Panc1 (cell line): ENCODE results near the gene PHYH. TPM values are rescaled to one million over a fixed set of nuclear protein-coding genes. Genes with fewer than 3 reads are reported as not detected.

Source experiments
- ATAC-seq: fragments of 200-7000 bp; cut with Tn5 transposase; 2 replicates; pipeline ENCODE4 v1.9.1; 2020; ENCODE audit warnings: mild to moderate bottlenecking, moderate library complexity
- BruUV-seq: library from RNA; stranded (reverse); fragments of 400-500 nt; replicated peaks from 2 replicates; lab custom pipeline; 2021; lab: Mats Ljungman, UMichigan
- CTCF ChIA-PET: fragments of 300-600 bp; sonication (Branson Sonifier 250); formaldehyde crosslinking; loops from one replicate; lab custom pipeline; 2022; ENCODE audit warnings: antibody characterized with exemption; lab: Charles Lee
- POLR2A ChIA-PET: fragments of 300-600 bp; sonication (Branson Sonifier 250); formaldehyde crosslinking; loops from one replicate; lab custom pipeline; 2022; ENCODE audit warnings: antibody characterized with exemption; lab: Charles Lee
- DNase-seq: peaks from one replicate; pipeline ENCODE4 v3.0.0-alpha.2; 2010; ENCODE audit warnings: low read depth, low spot score
- H3K27ac ChIP-seq: 2 replicates; pipeline ENCODE4 v1.5.1; 2011; ENCODE audit warnings: mild to moderate bottlenecking, low read length, inconsistent platforms
- H3K27me3 ChIP-seq: fragments of 200-500 bp; sonication (Bioruptor generic); 2 replicates; pipeline ENCODE4 v1.6.0; 2014; ENCODE audit warnings: low read length, inconsistent platforms; ENCODE audit not compliant: control insufficient read depth, insufficient read depth
- H3K36me3 ChIP-seq: fragments of 200-500 bp; sonication (Bioruptor generic); 2 replicates; pipeline ENCODE4 v1.5.1; 2014; ENCODE audit warnings: inconsistent platforms, mild to moderate bottlenecking, low read length, moderate library complexity; ENCODE audit not compliant: control insufficient read depth, insufficient read depth
- H3K4me1 ChIP-seq: 2 replicates; pipeline ENCODE4 v1.5.1; 2011; ENCODE audit warnings: inconsistent platforms, mild to moderate bottlenecking, low read length, moderate library complexity; ENCODE audit not compliant: control insufficient read depth, insufficient read depth
- H3K4me3 ChIP-seq, 2 experiments: 2 replicates each; pipeline ENCODE4 v1.5.1; 2011 to 2012; ENCODE audit warnings: low read depth in 2 of 2, low read length in 2 of 2, mild to moderate bottlenecking in 2 of 2, inconsistent platforms in 1 of 2, moderate library complexity in 1 of 2
- H3K9me3 ChIP-seq: fragments of 200-500 bp; sonication (Bioruptor generic); 2 replicates; pipeline ENCODE4 v1.5.1; 2014; ENCODE audit warnings: low read depth, mild to moderate bottlenecking, inconsistent platforms, low read length, moderate library complexity; ENCODE audit not compliant: control insufficient read depth, insufficient read depth
- POLR2AphosphoS5 ChIP-seq: IDR thresholded peaks from 2 replicates; pipeline ENCODE4 v1.6.1; 2012; ENCODE audit warnings: mild to moderate bottlenecking, low read depth, low read length, moderate library complexity
- SIN3A ChIP-seq: IDR thresholded peaks from 2 replicates; pipeline ENCODE4 v1.6.1; 2012; ENCODE audit warnings: low read depth, mild to moderate bottlenecking, low read length, moderate library complexity, borderline replicate concordance; ENCODE audit not compliant: insufficient read depth
- TCF7L2 ChIP-seq: IDR thresholded peaks from 2 replicates; pipeline ENCODE4 v1.6.1; 2011; ENCODE audit warnings: mild to moderate bottlenecking, low read depth, low read length, inconsistent platforms
- in situ Hi-C: cut with HindIII; loops from 2 replicates; pipeline ENCODE4 v1.10.0; 2016; ENCODE audit warnings: low sequenced_read_pairs, low pct_unique_long_range_greater_than_20kb
- intact Hi-C: fragments of 100-400 bp; cut with micrococcal nuclease; formaldehyde crosslinking; loops from one replicate; pipeline ENCODE4 v1.10.0; 2022; ENCODE audit not compliant: unreplicated experiment
- total RNA-seq: library from RNA; stranded (reverse); gene quantifications from one replicate; pipeline ENCODE4 v1.2.1, GENCODE V29; 2021; ENCODE audit not compliant: unreplicated experiment
- TF ChIP-seq, protein P1 (sequence below), 2 experiments: IDR thresholded peaks; 2 replicates each; pipeline ENCODE4 v1.6.1; 2011 to 2012; ENCODE audit warnings: low read depth in 2 of 2, control low read depth in 1 of 2, low read length in 1 of 2, mild to moderate bottlenecking in 1 of 2, moderate library complexity in 1 of 2; ENCODE audit not compliant: insufficient read depth in 1 of 2
- TF ChIP-seq, protein P2 (sequence below): fragments of 450-650 bp; IDR thresholded peaks from 2 replicates; pipeline ENCODE4 v1.5.1; 2017; ENCODE audit warnings: mild to moderate bottlenecking

Gene PHYH
- total RNA-seq, 1 experiment from 2014 or later = 41.3 TPM

DNA sequence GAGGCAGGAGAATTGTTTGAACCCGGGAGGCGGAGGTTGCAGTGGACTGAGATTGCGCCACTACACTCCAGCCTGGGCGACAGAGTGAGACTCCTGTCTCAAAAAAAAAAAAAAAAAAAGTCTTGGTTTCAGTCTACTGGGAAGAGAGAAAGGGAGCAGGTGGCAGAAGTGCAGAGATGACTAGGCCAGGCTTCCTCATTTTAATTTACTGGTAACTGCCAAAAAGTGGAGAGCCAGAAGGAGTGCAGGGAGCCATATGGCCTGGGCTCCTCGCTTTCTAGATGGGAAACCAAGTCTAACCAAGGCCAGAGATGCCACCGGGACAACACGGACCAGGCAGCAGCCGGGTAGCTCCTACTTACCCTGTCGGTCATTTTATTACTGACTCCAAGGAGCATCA is 36.0 kb upstream of the PHYH start:
- BruUV-seq = no TSS peak
- peaks cover 2% of the 10 kb centered on the region; the same call in 1 of the 2 replicates for H3K36me3 ChIP-seq
- H3K4me1 ChIP-seq = no peaks in the 10 kb centered on the region
- DNase-seq = no peak
- TF ChIP-seq SIN3A = no peak
- TF ChIP-seq, protein P1, sequence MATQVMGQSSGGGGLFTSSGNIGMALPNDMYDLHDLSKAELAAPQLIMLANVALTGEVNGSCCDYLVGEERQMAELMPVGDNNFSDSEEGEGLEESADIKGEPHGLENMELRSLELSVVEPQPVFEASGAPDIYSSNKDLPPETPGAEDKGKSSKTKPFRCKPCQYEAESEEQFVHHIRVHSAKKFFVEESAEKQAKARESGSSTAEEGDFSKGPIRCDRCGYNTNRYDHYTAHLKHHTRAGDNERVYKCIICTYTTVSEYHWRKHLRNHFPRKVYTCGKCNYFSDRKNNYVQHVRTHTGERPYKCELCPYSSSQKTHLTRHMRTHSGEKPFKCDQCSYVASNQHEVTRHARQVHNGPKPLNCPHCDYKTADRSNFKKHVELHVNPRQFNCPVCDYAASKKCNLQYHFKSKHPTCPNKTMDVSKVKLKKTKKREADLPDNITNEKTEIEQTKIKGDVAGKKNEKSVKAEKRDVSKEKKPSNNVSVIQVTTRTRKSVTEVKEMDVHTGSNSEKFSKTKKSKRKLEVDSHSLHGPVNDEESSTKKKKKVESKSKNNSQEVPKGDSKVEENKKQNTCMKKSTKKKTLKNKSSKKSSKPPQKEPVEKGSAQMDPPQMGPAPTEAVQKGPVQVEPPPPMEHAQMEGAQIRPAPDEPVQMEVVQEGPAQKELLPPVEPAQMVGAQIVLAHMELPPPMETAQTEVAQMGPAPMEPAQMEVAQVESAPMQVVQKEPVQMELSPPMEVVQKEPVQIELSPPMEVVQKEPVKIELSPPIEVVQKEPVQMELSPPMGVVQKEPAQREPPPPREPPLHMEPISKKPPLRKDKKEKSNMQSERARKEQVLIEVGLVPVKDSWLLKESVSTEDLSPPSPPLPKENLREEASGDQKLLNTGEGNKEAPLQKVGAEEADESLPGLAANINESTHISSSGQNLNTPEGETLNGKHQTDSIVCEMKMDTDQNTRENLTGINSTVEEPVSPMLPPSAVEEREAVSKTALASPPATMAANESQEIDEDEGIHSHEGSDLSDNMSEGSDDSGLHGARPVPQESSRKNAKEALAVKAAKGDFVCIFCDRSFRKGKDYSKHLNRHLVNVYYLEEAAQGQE (IDR thresholded peaks at IDR 0.05; ENCODE audit: insufficient read depth in 1 of 2, low read depth in 2 of 2, low read length in 1 of 2) = no peak
- TF ChIP-seq, protein P2, sequence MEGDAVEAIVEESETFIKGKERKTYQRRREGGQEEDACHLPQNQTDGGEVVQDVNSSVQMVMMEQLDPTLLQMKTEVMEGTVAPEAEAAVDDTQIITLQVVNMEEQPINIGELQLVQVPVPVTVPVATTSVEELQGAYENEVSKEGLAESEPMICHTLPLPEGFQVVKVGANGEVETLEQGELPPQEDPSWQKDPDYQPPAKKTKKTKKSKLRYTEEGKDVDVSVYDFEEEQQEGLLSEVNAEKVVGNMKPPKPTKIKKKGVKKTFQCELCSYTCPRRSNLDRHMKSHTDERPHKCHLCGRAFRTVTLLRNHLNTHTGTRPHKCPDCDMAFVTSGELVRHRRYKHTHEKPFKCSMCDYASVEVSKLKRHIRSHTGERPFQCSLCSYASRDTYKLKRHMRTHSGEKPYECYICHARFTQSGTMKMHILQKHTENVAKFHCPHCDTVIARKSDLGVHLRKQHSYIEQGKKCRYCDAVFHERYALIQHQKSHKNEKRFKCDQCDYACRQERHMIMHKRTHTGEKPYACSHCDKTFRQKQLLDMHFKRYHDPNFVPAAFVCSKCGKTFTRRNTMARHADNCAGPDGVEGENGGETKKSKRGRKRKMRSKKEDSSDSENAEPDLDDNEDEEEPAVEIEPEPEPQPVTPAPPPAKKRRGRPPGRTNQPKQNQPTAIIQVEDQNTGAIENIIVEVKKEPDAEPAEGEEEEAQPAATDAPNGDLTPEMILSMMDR = no peak
- TF ChIP-seq TCF7L2 = no peak
- TF ChIP-seq POLR2AphosphoS5 = no peak
- intact Hi-C loops = no loop called here
- CTCF ChIA-PET = no interaction called here
- no peak for ATAC-seq
- in situ Hi-C loops = no loop called here
- H3K27me3 ChIP-seq = no peaks in the 10 kb centered on the region
- no peak overlapping the region for H3K4me3 ChIP-seq
- H3K9me3 ChIP-seq = no peaks in the 10 kb centered on the region
- POLR2A ChIA-PET = no interaction called here
- H3K27ac ChIP-seq = no peak overlapping the region

DNA sequence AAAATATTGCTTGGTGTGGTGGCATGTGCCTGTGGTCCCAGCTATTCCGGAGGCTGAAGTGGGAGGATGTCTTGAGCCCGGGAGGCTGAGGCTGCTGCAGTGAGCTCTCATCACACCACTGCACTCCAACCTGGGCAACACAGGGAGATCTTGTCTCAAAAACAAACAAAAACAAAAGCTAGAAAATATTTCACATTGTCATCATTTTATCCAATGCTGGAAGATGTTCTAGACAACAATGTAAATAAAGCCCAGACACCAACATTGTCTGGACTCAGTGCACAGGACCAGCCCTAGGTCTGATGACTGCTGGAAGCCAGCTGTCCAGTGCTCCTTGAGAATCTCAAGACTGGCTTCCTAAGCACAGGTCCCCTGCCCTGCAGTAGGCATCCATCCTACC is 34.7 kb upstream of the PHYH start:
- Histone ChIP-seq H3K27me3 (no peaks in the 10 kb centered on the region), H3K36me3 (no peaks in the 10 kb centered on the region; the same call in 1 of the 2 replicates), H3K4me1 (no peaks in the 10 kb centered on the region), H3K27ac (no peak overlapping the region), H3K9me3 (no peaks in the 10 kb centered on the region), H3K4me3 (no peak overlapping the region)
- DNase-seq = no peak
- in situ Hi-C loops = no loop called here
- ChIA-PET CTCF (no interaction called here), POLR2A (no interaction called here)
- intact Hi-C loops = no loop called here
- no TSS peak for BruUV-seq
- no peak for ATAC-seq
- no peak for TF ChIP-seq TCF7L2
- TF ChIP-seq, protein P2 = no peak
- TF ChIP-seq, protein P1 (IDR thresholded peaks at IDR 0.05; ENCODE audit: insufficient read depth in 1 of 2, low read depth in 2 of 2, low read length in 1 of 2) = no peak
- TF ChIP-seq POLR2AphosphoS5 = no peak
- TF ChIP-seq SIN3A = no peak
